ENCODE results near the gene ARHGAP29.

DNA sequence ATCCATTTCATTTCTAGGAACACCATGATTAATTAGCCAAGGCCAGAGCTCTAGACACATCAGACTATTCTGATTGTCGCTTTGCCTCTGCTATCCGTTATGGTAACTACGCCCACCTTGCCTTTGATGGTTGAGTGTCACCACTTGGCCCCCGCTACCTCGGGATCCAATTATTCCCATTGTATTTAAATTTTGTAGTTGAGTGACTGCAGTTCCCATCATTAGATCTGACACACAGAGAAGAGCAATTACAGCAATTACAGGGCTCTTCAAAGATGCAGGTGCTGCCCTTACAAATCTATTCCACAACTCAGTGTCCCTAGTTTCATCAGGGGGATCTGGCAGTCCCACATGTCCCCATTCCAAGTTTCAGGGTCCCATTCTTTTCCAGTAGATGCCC is 71.5 kb downstream of the ARHGAP29 start:
- TF ChIP-seq, protein P1, sequence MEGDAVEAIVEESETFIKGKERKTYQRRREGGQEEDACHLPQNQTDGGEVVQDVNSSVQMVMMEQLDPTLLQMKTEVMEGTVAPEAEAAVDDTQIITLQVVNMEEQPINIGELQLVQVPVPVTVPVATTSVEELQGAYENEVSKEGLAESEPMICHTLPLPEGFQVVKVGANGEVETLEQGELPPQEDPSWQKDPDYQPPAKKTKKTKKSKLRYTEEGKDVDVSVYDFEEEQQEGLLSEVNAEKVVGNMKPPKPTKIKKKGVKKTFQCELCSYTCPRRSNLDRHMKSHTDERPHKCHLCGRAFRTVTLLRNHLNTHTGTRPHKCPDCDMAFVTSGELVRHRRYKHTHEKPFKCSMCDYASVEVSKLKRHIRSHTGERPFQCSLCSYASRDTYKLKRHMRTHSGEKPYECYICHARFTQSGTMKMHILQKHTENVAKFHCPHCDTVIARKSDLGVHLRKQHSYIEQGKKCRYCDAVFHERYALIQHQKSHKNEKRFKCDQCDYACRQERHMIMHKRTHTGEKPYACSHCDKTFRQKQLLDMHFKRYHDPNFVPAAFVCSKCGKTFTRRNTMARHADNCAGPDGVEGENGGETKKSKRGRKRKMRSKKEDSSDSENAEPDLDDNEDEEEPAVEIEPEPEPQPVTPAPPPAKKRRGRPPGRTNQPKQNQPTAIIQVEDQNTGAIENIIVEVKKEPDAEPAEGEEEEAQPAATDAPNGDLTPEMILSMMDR (IDR thresholded peaks at IDR 0.05): no peak
- TF ChIP-seq POLR2A (IDR thresholded peaks at IDR 0.05): no peak

Data from Peyer's patch (tissue), 4 donors.